Right atrium auricular region (tissue), 2 donors: Measurements from ENCODE around the gene CCDC136. TPM values are rescaled to one million over a fixed set of nuclear protein-coding genes. Genes with fewer than 3 reads are reported as not detected.

Experiments
- DNase-seq: peaks from one replicate; pipeline ENCODE4 v3.0.0-alpha.2; 2019; ENCODE audit warnings: low spot score
- H3K27ac ChIP-seq, 2 donors: fragments of 200-600 bp; sonication (generic); 1 replicate in 1 of 2; 2 replicates in 1 of 2; pipeline ENCODE4 v1.5.1; 2016 to 2019
- H3K27me3 ChIP-seq, 2 donors: fragments of 200-600 bp; sonication (generic); one replicate each; pipeline versions ENCODE4 v1.5.1 to v1.6.0; 2017 to 2019
- H3K36me3 ChIP-seq: fragments of 200-600 bp; sonication (generic); one replicate; pipeline ENCODE4 v1.5.1; 2016
- H3K4me1 ChIP-seq, 2 donors: fragments of 200-600 bp; sonication (generic); one replicate each; pipeline versions ENCODE4 v1.5.1 to v1.6.0; 2017 to 2019
- H3K4me3 ChIP-seq, 2 donors: fragments of 200-600 bp; sonication (generic); 1 replicate in 1 of 2; 2 replicates in 1 of 2; pipeline ENCODE4 v1.5.1; 2017 to 2019; ENCODE audit warnings: mild to moderate bottlenecking in 1 of 2, moderate library complexity in 1 of 2
- H3K9me3 ChIP-seq, 2 donors: fragments of 200-600 bp; sonication (generic); one replicate each; pipeline ENCODE4 v1.5.1; 2019
- CTCF ChIP-seq, 2 donors: fragments of 200-600 bp; sonication (generic); IDR thresholded peaks; one replicate each; pipeline ENCODE4 v1.5.1; 2019; ENCODE audit warnings: antibody characterized with exemption in 2 of 2
- total RNA-seq, 2 donors: library from RNA; depleted of rRNA; stranded (reverse); fragments of >200 nt; gene quantifications; one replicate each; pipeline ENCODE4 v1.1.0, GENCODE V29; 2016

Gene CCDC136
- total RNA-seq, 2 donors from 2014 or later = 2.6 to 8.5 TPM

GRCh38 chr7:128846781-128847444 is 55.1 kb downstream of the CCDC136 start:
- no peak for TF ChIP-seq CTCF (IDR thresholded peaks at IDR 0.05)
- Histone ChIP-seq H3K36me3 (peaks cover 99% of the 10 kb centered on the region), H3K4me1 (no peaks in the 10 kb centered on the region), H3K9me3 (no peaks in the 10 kb centered on the region), H3K27me3 (no peaks in the 10 kb centered on the region), H3K4me3 (no peak overlapping the region), H3K27ac (no peak overlapping the region)
- DNase-seq = no peak

GRCh38 chr7:128847721-128848211 is 56.0 kb downstream of the CCDC136 start:
- no peak for DNase-seq
- Histone ChIP-seq H3K27ac (no peak overlapping the region), H3K4me3 (no peak overlapping the region), H3K4me1 (no peaks in the 10 kb centered on the region), H3K9me3 (no peaks in the 10 kb centered on the region), H3K36me3 (peaks cover 99% of the 10 kb centered on the region), H3K27me3 (no peaks in the 10 kb centered on the region)
- TF ChIP-seq CTCF (IDR thresholded peaks at IDR 0.05) = no peak

- H3K36me3 ChIP-seq = peaks cover 99% of the 10 kb centered on the region
- no peaks in the 10 kb centered on the region for H3K4me1 ChIP-seq
- no peaks in the 10 kb centered on the region for H3K27me3 ChIP-seq
- H3K4me3 ChIP-seq = no peak overlapping the region
- no peaks in the 10 kb centered on the region for H3K9me3 ChIP-seq
- H3K27ac ChIP-seq = no peak overlapping the region
- TF ChIP-seq CTCF (IDR thresholded peaks at IDR 0.05) = no peak
- no peak for DNase-seq
These were observed 56.8 kb downstream of the CCDC136 start for GRCh38 chr7:128848289-128849155.

GRCh38 chr7:128849156-128849515 is 57.4 kb downstream of the CCDC136 start:
- no peaks in the 10 kb centered on the region for H3K27me3 ChIP-seq
- H3K4me1 ChIP-seq = no peaks in the 10 kb centered on the region
- no peak overlapping the region for H3K4me3 ChIP-seq
- H3K36me3 ChIP-seq = peaks cover 99% of the 10 kb centered on the region
- no peak overlapping the region for H3K27ac ChIP-seq
- no peaks in the 10 kb centered on the region for H3K9me3 ChIP-seq
- DNase-seq = no peak
- no peak for TF ChIP-seq CTCF (IDR thresholded peaks at IDR 0.05)

GRCh38 chr7:128849804-128850490 is 58.2 kb downstream of the CCDC136 start:
- Histone ChIP-seq H3K9me3 (no peaks in the 10 kb centered on the region), H3K4me1 (no peaks in the 10 kb centered on the region), H3K27me3 (no peaks in the 10 kb centered on the region), H3K27ac (no peak overlapping the region), H3K4me3 (no peak overlapping the region), H3K36me3 (peaks cover 99% of the 10 kb centered on the region)
- no peak for TF ChIP-seq CTCF (IDR thresholded peaks at IDR 0.05)
- no peak for DNase-seq
